ENCODE data around the gene CETP. TPM values are rescaled to one million over a fixed set of nuclear protein-coding genes. Genes with fewer than 3 reads are reported as not detected.

Gene CETP
- polyA plus RNA-seq, 1 experiment, result 0.09 TPM

DNA sequence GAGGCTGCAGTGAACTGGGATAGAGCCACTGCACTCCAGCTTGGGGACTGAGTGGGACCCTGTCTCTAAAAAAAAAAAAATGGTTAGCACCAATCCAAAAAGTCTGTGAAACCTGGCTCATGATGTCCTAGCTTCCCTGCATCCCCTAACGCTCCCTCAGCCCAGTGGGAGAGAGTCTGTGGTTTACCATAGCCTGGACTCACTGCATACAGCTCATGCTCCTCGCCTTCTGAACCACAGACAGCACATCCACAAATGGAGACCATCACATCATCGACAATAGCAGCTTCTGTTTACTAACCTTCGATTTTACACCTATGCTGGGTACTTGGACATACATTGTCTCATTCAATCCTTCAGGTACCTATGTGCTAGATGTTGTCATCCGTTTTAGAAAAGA, 71.2 kb downstream of the CETP start:
- no peaks in the 10 kb centered on the region for H3K27me3 ChIP-seq (ENCODE audit: control insufficient read depth, insufficient read depth, low read length)
- DNase-seq (ENCODE audit: low read depth, low spot score), result no peak
- no peak overlapping the region for H3K27ac ChIP-seq (ENCODE audit: low read depth, low read length)
- TF ChIP-seq, protein P1, sequence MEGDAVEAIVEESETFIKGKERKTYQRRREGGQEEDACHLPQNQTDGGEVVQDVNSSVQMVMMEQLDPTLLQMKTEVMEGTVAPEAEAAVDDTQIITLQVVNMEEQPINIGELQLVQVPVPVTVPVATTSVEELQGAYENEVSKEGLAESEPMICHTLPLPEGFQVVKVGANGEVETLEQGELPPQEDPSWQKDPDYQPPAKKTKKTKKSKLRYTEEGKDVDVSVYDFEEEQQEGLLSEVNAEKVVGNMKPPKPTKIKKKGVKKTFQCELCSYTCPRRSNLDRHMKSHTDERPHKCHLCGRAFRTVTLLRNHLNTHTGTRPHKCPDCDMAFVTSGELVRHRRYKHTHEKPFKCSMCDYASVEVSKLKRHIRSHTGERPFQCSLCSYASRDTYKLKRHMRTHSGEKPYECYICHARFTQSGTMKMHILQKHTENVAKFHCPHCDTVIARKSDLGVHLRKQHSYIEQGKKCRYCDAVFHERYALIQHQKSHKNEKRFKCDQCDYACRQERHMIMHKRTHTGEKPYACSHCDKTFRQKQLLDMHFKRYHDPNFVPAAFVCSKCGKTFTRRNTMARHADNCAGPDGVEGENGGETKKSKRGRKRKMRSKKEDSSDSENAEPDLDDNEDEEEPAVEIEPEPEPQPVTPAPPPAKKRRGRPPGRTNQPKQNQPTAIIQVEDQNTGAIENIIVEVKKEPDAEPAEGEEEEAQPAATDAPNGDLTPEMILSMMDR (IDR thresholded peaks at IDR 0.05; ENCODE audit: low read depth, low read length), result no peak
- H3K4me3 ChIP-seq (ENCODE audit: low read depth, low read length), result no peak overlapping the region
- CTCF ChIA-PET, result interaction anchor here (1.8 kb wide), 1 partner anchor 51 kb away, joined by 4 read pairs; no protein-coding TSS in a partner anchor
- H3K9me3 ChIP-seq (ENCODE audit: control insufficient read depth, insufficient read depth, low read length), result no peaks in the 10 kb centered on the region
- POLR2A ChIA-PET, result no interaction called here

Other genes starting within 250 kb of the CETP start
- 46.4 and 51.1 TPM in 2 replicates for gene NUP93, start 231.8 kb upstream of the CETP start, polyA plus RNA-seq (2011; rRNA removed)
- not detected in 2 replicates for gene SLC12A3, start 96.7 kb upstream of the CETP start, polyA plus RNA-seq (2011; rRNA removed)
- gene HERPUD1, start 29.8 kb upstream of the CETP start, polyA plus RNA-seq (2011; rRNA removed), result 207 and 215 TPM in 2 replicates
- 9.2 and 13.1 TPM in 2 replicates for gene NLRC5, start 27.6 kb downstream of the CETP start, polyA plus RNA-seq (2011; rRNA removed)
- 26.2 and 34.5 TPM in 2 replicates for gene CPNE2, start 130.6 kb downstream of the CETP start, polyA plus RNA-seq (2011; rRNA removed)
- gene PSME3IP1, start 224.1 kb downstream of the CETP start, polyA plus RNA-seq (2011; rRNA removed), result 68.9 and 70.5 TPM in 2 replicates
- 54.3 and 63.8 TPM in 2 replicates for gene RSPRY1, start 224.4 kb downstream of the CETP start, polyA plus RNA-seq (2011; rRNA removed)